ENCODE measurements around the gene PSMD1.

DNA sequence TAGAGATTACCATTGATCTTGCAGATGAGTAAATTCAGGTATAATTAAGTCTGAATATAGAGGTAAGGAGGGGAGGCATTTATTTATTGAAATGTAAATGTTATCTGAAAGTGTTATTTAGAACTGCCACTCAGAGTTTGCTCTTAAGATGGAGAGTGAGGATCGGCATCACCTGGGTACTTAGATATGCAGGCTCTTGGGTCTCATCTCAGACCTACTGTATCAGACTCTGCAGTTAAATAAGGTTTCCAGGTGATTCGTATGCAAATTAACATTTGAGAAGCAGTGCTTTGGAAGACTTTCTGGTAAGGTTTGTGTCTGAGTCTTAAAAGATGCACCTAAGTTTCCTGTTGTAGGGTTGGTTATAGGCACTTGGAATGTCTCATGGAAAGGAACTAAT, 59.0 kb downstream of the PSMD1 start:
- TF ChIP-seq, protein P1, sequence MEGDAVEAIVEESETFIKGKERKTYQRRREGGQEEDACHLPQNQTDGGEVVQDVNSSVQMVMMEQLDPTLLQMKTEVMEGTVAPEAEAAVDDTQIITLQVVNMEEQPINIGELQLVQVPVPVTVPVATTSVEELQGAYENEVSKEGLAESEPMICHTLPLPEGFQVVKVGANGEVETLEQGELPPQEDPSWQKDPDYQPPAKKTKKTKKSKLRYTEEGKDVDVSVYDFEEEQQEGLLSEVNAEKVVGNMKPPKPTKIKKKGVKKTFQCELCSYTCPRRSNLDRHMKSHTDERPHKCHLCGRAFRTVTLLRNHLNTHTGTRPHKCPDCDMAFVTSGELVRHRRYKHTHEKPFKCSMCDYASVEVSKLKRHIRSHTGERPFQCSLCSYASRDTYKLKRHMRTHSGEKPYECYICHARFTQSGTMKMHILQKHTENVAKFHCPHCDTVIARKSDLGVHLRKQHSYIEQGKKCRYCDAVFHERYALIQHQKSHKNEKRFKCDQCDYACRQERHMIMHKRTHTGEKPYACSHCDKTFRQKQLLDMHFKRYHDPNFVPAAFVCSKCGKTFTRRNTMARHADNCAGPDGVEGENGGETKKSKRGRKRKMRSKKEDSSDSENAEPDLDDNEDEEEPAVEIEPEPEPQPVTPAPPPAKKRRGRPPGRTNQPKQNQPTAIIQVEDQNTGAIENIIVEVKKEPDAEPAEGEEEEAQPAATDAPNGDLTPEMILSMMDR (IDR thresholded peaks at IDR 0.05), result no peak
- TF ChIP-seq ZFX (IDR thresholded peaks at IDR 0.05; ENCODE audit: borderline replicate concordance), result no peak
